ENCODE measurements around the gene ARSJ. TPM values are rescaled to one million over a fixed set of nuclear protein-coding genes. Genes with fewer than 3 reads are reported as not detected.

The ARSJ gene
- polyA plus RNA-seq, 3 donors = not detected

GRCh38 chr4:113981591-113981990, 2.1 kb upstream of the ARSJ start:
- Histone ChIP-seq H3K9me3 (replicated peaks in 1 of 2; ENCODE audit: control insufficient read depth in 1 of 2, insufficient read depth in 1 of 2, low read length in 2 of 2) (no peaks in the 10 kb centered on the region), H3K79me2 (ENCODE audit: insufficient read depth, low read length) (no peaks in the 10 kb centered on the region), H3K4me2 (replicated peaks; ENCODE audit: extremely low read depth, low read length, poor library complexity, severe bottlenecking) (no peak overlapping the region), H3K9ac (ENCODE audit: insufficient read depth, low read length, poor library complexity, severe bottlenecking) (no peak overlapping the region), H3K4me1 (ENCODE audit: control insufficient read depth in 1 of 2, insufficient read depth in 2 of 2, low read length in 2 of 2) (peaks cover 0 to 7% of the 10 kb centered on the region in 2 donors), H3K27me3 (ENCODE audit: control insufficient read depth in 2 of 2, insufficient read depth in 2 of 2, low read length in 2 of 2) (peaks cover 26 to 43% of the 10 kb centered on the region in 2 donors), H3K36me3 (replicated peaks in 1 of 2; ENCODE audit: control insufficient read depth in 1 of 2, insufficient read depth in 2 of 2, low read length in 2 of 2) (no peaks in the 10 kb centered on the region), H4K20me1 (ENCODE audit: insufficient read depth, low read length) (no peaks in the 10 kb centered on the region), H3K4me3 (replicated peaks in 1 of 3; ENCODE audit: low read depth in 2 of 3, low read length in 3 of 3) (no peak overlapping the region), H3K27ac (ENCODE audit: low read depth in 1 of 2, low read length in 2 of 2) (no peak overlapping the region), H2AFZ (ENCODE audit: insufficient read depth, low read depth, low read length, poor library complexity, severe bottlenecking) (no peak overlapping the region)
- no peak overlapping the region for H3K4me3 Mint-ChIP-seq
- no peak overlapping the region for H3K27ac Mint-ChIP-seq
- no CpG with 5 or more reads among the region's 2 CpGs for WGBS (ENCODE audit: insufficient coverage)
- peaks cover 16% of the 10 kb centered on the region for H3K4me1 Mint-ChIP-seq
- no peak for TF ChIP-seq CTCF (IDR thresholded peaks at IDR 0.05)
- H3K36me3 Mint-ChIP-seq = no peaks in the 10 kb centered on the region
- peaks cover 31 to 51% (median 36%) of the 10 kb centered on the region in 3 donors for H3K27me3 Mint-ChIP-seq (ENCODE audit: low read depth in 3 of 3)
- H3K9me3 Mint-ChIP-seq = peaks cover 4 to 14% (median 8%) of the 10 kb centered on the region in 7 donors
- intact Hi-C loops (cut with micrococcal nuclease) = no loop called here
- DNase-seq = no peak

- H3K36me3 ChIP-seq (replicated peaks in 1 of 2; ENCODE audit: control insufficient read depth in 1 of 2, insufficient read depth in 2 of 2, low read length in 2 of 2) = no peaks in the 10 kb centered on the region
- Mint-ChIP-seq H3K9me3 (peaks cover 0 to 11% (median 7%) of the 10 kb centered on the region in 7 donors), H3K4me1 (peaks cover 16% of the 10 kb centered on the region), H3K27me3 (ENCODE audit: low read depth in 3 of 3) (peaks cover 31 to 52% (median 36%) of the 10 kb centered on the region in 3 donors), H3K36me3 (no peaks in the 10 kb centered on the region), H3K27ac (no peak overlapping the region), H3K4me3 (peak overlapping the region; percentile 63 to 86)
- no peaks in the 10 kb centered on the region for H3K79me2 ChIP-seq (ENCODE audit: insufficient read depth, low read length)
- peak overlapping the region in 1 of 3 experiments; percentile 54 for H3K4me3 ChIP-seq (replicated peaks in 1 of 3; ENCODE audit: low read depth in 2 of 3, low read length in 3 of 3)
- H4K20me1 ChIP-seq (ENCODE audit: insufficient read depth, low read length) = no peaks in the 10 kb centered on the region
- peak overlapping the region; percentile 33 for H2AFZ ChIP-seq (ENCODE audit: insufficient read depth, low read depth, low read length, poor library complexity, severe bottlenecking)
- 0% methylated on average over 1 of the region's 17 CpGs for WGBS (ENCODE audit: insufficient coverage)
- peaks cover 0 to 7% of the 10 kb centered on the region in 2 donors for H3K4me1 ChIP-seq (ENCODE audit: control insufficient read depth in 1 of 2, insufficient read depth in 2 of 2, low read length in 2 of 2)
- TF ChIP-seq CTCF (IDR thresholded peaks at IDR 0.05) = no peak
- no peak overlapping the region for H3K9ac ChIP-seq (ENCODE audit: insufficient read depth, low read length, poor library complexity, severe bottlenecking)
- peak overlapping the region; percentile 54 for H3K4me2 ChIP-seq (replicated peaks; ENCODE audit: extremely low read depth, low read length, poor library complexity, severe bottlenecking)
- H3K27me3 ChIP-seq (ENCODE audit: control insufficient read depth in 2 of 2, insufficient read depth in 2 of 2, low read length in 2 of 2) = peaks cover 26 to 45% of the 10 kb centered on the region in 2 donors
- no peak for DNase-seq
- H3K9me3 ChIP-seq (replicated peaks in 1 of 2; ENCODE audit: control insufficient read depth in 1 of 2, insufficient read depth in 1 of 2, low read length in 2 of 2) = no peaks in the 10 kb centered on the region
- H3K27ac ChIP-seq (ENCODE audit: low read depth in 1 of 2, low read length in 2 of 2) = no peak overlapping the region
- intact Hi-C loops (cut with micrococcal nuclease) = no loop called here
Measured at GRCh38 chr4:113979905-113980615, 613 bp upstream of the ARSJ start.

All from CD14-positive monocyte (primary cell).